ENCODE results near the gene GTPBP10. TPM values are rescaled to one million over a fixed set of nuclear protein-coding genes. Genes with fewer than 3 reads are reported as not detected.

GTPBP10 gene
- total RNA-seq, 1 experiment from 2014 or later = 18.5 TPM

- Mint-ChIP-seq H3K27me3 (ENCODE audit: low read depth) (peaks cover 61% of the 10 kb centered on the region), H3K36me3 (no peaks in the 10 kb centered on the region), H3K4me3 (peak overlapping the region; percentile 69), H3K9me3 (no peaks in the 10 kb centered on the region), H3K4me1 (0 out of 2 replicates have a peak, but pooled peaks cover 12% of the 10 kb centered on the region), H3K27ac (no peak overlapping the region)
- no peak for TF ChIP-seq TEAD1 (CRISPR knock-in tag; IDR thresholded peaks at IDR 0.05)
- TF ChIP-seq, protein P1, sequence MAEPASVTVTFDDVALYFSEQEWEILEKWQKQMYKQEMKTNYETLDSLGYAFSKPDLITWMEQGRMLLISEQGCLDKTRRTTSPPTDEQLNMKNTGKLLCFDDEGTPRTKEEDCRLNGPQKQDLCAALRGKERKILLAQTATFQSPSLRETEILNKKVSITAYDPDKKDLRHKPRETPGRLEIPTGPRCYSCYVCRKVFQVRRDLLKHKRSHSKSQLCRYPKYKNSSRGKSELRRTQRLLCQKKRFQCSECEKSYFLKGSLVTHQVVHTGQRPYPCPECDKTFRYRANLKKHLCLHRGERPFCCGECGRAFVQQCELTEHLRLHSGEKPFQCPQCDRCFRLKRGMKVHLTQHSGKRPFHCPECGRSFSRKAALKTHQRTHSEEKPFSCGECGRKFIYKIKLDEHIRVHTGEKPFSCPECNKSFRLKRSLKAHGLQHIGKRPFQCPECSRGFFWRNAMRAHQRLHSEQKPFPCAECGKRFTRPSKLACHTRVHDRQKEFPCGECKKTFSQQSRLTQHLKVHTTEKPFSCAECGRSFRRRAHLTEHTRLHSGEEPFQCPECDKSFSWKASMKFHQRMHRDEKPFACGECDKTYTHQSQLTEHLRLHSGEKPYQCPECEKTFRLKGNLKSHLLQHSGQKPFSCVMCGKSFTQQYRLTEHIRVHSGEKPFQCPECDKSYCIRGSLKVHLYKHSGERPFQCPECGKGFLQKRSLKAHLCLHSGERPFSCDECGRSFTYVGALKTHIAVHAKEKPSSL (CRISPR knock-in tag; conservative IDR thresholded peaks at IDR 0.05) = no peak
- TF ChIP-seq CREM (CRISPR knock-in tag; IDR thresholded peaks at IDR 0.05) = no peak
- TF ChIP-seq FOXJ3 (CRISPR knock-in tag; IDR thresholded peaks at IDR 0.05; ENCODE audit: borderline replicate concordance) = no peak
- TF ChIP-seq, protein P2, sequence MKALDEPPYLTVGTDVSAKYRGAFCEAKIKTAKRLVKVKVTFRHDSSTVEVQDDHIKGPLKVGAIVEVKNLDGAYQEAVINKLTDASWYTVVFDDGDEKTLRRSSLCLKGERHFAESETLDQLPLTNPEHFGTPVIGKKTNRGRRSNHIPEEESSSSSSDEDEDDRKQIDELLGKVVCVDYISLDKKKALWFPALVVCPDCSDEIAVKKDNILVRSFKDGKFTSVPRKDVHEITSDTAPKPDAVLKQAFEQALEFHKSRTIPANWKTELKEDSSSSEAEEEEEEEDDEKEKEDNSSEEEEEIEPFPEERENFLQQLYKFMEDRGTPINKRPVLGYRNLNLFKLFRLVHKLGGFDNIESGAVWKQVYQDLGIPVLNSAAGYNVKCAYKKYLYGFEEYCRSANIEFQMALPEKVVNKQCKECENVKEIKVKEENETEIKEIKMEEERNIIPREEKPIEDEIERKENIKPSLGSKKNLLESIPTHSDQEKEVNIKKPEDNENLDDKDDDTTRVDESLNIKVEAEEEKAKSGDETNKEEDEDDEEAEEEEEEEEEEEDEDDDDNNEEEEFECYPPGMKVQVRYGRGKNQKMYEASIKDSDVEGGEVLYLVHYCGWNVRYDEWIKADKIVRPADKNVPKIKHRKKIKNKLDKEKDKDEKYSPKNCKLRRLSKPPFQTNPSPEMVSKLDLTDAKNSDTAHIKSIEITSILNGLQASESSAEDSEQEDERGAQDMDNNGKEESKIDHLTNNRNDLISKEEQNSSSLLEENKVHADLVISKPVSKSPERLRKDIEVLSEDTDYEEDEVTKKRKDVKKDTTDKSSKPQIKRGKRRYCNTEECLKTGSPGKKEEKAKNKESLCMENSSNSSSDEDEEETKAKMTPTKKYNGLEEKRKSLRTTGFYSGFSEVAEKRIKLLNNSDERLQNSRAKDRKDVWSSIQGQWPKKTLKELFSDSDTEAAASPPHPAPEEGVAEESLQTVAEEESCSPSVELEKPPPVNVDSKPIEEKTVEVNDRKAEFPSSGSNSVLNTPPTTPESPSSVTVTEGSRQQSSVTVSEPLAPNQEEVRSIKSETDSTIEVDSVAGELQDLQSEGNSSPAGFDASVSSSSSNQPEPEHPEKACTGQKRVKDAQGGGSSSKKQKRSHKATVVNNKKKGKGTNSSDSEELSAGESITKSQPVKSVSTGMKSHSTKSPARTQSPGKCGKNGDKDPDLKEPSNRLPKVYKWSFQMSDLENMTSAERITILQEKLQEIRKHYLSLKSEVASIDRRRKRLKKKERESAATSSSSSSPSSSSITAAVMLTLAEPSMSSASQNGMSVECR (CRISPR knock-in tag; IDR thresholded peaks at IDR 0.05; ENCODE audit: borderline replicate concordance) = no peak
- TF ChIP-seq E2F1 (CRISPR knock-in tag; IDR thresholded peaks at IDR 0.05) = no peak
- no peak for TF ChIP-seq CREB1 (CRISPR knock-in tag; IDR thresholded peaks at IDR 0.05)
- no peak for TF ChIP-seq CTCF (IDR thresholded peaks at IDR 0.05)
- TF ChIP-seq, protein P3, sequence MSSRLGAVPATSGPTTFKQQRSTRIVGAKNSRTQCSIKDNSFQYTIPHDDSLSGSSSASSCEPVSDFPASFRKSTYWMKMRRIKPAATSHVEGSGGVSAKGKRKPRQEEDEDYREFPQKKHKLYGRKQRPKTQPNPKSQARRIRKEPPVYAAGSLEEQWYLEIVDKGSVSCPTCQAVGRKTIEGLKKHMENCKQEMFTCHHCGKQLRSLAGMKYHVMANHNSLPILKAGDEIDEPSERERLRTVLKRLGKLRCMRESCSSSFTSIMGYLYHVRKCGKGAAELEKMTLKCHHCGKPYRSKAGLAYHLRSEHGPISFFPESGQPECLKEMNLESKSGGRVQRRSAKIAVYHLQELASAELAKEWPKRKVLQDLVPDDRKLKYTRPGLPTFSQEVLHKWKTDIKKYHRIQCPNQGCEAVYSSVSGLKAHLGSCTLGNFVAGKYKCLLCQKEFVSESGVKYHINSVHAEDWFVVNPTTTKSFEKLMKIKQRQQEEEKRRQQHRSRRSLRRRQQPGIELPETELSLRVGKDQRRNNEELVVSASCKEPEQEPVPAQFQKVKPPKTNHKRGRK (CRISPR knock-in tag; IDR thresholded peaks at IDR 0.05; ENCODE audit: borderline replicate concordance) = no peak
- TF ChIP-seq RELA (CRISPR knock-in tag; IDR thresholded peaks at IDR 0.05; ENCODE audit: borderline replicate concordance) = no peak
- TF ChIP-seq MXD4 (CRISPR knock-in tag; IDR thresholded peaks at IDR 0.05; ENCODE audit: borderline replicate concordance) = no peak
- no peak for TF ChIP-seq NR2C2 (CRISPR knock-in tag; IDR thresholded peaks at IDR 0.05)
- TF ChIP-seq ZNF416 (CRISPR knock-in tag; IDR thresholded peaks at IDR 0.05) = no peak
- TF ChIP-seq FOXP4 (CRISPR knock-in tag; IDR thresholded peaks at IDR 0.05) = no peak
- ATAC-seq (no peak), DNase-seq (ENCODE audit: low spot score) (no peak)
- ChIA-PET CTCF (interaction anchor here (1.0 to 2.3 kb wide), 2 partner anchors 26 to 108 kb away, joined by 4 to 5 read pairs; partner anchors contain the start of gene GTPBP10), POLR2A (no interaction called here)
Measured at GRCh38 chr7:90320014-90320413, 26.5 kb upstream of the GTPBP10 start.
